HG02642 (cell line): ENCODE results near the gene DNAJB14.

Experiments used
- ATAC-seq: cut with Tn5 transposase; IDR thresholded peaks from one replicate; pipeline ENCODE4 v1.9.1; 2021; ENCODE audit warnings: mild to moderate bottlenecking; ENCODE audit not compliant: unreplicated experiment, poor library complexity

DNAJB14 gene

GRCh38 chr4:99875071-99875470 lies 71.3 kb downstream of the DNAJB14 start:
- no peak for ATAC-seq

GRCh38 chr4:99872570-99872969 lies 73.8 kb downstream of the DNAJB14 start:
- ATAC-seq, result no peak

- ATAC-seq, result no peak
These were observed 78.3 kb downstream of the DNAJB14 start for GRCh38 chr4:99868126-99868596.

- ATAC-seq, result no peak
These were observed 82.6 kb downstream of the DNAJB14 start for GRCh38 chr4:99863804-99864203.

- peak; percentile 64 for ATAC-seq
These were observed 85.1 kb downstream of the DNAJB14 start for GRCh38 chr4:99861120-99861905.

- no peak for ATAC-seq
These were observed 85.9 kb downstream of the DNAJB14 start for GRCh38 chr4:99860521-99860920.

- ATAC-seq, result peak; percentile 41
These were observed 86.8 kb downstream of the DNAJB14 start for GRCh38 chr4:99859618-99860017.

- no peak for ATAC-seq
These were observed 89.1 kb downstream of the DNAJB14 start for GRCh38 chr4:99857307-99857706.

- ATAC-seq, result no peak
These were observed 90.3 kb downstream of the DNAJB14 start for GRCh38 chr4:99856166-99856565.

GRCh38 chr4:99855678-99856077 lies 90.7 kb downstream of the DNAJB14 start:
- peak; percentile 37 for ATAC-seq

GRCh38 chr4:99853999-99854398 lies 92.4 kb downstream of the DNAJB14 start:
- no peak for ATAC-seq

- no peak for ATAC-seq
These were observed 93.2 kb downstream of the DNAJB14 start for GRCh38 chr4:99853190-99853589.

- no peak for ATAC-seq
These were observed 94.1 kb downstream of the DNAJB14 start for GRCh38 chr4:99852199-99852749.

- ATAC-seq, result peak; percentile 40
These were observed 97.8 kb downstream of the DNAJB14 start for GRCh38 chr4:99848591-99849001.

- peak; percentile 68 for ATAC-seq
These were observed 98.9 kb downstream of the DNAJB14 start for GRCh38 chr4:99847362-99847976.

GRCh38 chr4:99846891-99847290 lies 99.5 kb downstream of the DNAJB14 start:
- no peak for ATAC-seq
